Tongue (tissue), 2 donors: ENCODE results near the gene PDZD4. TPM values are rescaled to one million over a fixed set of nuclear protein-coding genes. Genes with fewer than 3 reads are reported as not detected.

Experiments used
- DNase-seq: peaks from one replicate; pipeline ENCODE4 v3.0.0-alpha.2; 2015
- total RNA-seq: library from RNA; depleted of rRNA; stranded (reverse); fragments of >200 nt; gene quantifications from one replicate; pipeline ENCODE4 v1.2.3, GENCODE V29; 2014

Gene PDZD4
- total RNA-seq, 1 donor from 2014 or later: 4.1 TPM

- DNase-seq: no peak
Measured at GRCh38 chrX:153784325-153784967, 45.9 kb downstream of the PDZD4 start.

DNA sequence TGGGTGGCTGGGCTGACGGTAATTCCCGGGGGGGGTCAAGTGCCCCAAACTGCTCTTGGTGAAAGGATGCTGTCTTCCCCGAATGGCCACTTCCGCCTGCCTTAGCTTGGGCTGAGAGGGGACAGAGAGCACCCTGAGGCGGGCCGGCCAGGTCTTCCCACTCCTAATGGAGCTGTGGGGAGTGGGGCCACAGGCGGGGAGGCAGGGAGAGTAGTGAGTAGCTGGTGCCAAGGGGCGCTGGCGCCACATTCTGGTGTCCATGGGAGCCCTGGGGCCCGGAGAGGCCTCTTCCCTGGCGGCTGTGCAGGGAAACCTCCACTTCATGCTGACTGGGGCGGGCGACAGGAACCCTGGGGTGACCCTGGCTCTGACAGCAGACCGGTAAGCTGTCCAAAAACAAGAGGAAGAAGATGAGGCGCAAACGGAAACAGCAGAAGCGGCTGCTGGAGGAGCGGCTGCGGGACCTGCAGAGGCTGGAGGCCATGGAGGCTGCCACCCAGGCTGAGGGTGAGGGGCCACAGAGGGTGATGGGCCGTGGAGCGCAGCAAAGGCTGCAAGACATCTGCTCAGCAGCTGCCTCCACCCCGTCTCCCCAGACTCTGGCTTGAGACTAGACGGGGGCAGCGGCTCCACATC is 46.8 kb downstream of the PDZD4 start:
- DNase-seq: no peak

DNA sequence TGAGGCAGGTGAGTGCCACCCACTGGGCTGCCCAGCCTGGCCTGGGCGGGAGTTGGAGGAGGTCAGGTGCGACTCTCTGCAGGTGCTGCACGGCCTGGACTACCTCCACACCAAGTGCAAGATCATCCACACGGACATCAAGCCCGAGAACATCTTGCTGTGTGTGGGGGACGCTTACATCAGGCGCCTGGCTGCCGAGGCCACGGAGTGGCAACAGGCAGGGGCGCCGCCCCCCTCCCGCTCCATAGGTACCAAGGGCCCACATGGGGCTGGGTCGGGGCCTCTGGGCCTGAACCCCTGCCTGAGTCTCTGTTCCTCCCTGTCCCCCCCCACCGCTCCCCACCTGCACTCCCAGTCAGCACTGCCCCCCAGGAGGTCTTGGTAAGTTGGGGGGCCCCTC is 47.5 kb downstream of the PDZD4 start:
- no peak for DNase-seq

DNA sequence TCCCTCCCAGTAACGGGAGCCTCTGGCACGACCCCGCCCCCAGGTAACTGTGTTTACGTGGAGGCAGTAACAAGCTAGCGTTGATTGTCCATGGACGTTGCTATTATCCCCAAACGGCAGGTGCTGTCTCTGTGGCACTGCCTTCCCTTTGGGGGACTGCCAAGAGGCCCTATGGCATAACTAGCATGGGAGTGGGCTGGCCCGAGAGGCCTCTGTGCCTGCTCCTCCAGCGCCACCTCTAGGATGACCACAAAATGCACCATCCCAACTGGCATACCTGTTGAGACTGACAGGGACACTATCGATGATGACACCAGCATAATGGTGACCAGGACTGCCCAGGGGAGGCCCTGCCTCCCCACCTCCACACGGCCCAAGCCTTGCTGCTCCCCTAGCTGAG is 48.0 kb downstream of the PDZD4 start:
- DNase-seq: peak; percentile 79

DNA sequence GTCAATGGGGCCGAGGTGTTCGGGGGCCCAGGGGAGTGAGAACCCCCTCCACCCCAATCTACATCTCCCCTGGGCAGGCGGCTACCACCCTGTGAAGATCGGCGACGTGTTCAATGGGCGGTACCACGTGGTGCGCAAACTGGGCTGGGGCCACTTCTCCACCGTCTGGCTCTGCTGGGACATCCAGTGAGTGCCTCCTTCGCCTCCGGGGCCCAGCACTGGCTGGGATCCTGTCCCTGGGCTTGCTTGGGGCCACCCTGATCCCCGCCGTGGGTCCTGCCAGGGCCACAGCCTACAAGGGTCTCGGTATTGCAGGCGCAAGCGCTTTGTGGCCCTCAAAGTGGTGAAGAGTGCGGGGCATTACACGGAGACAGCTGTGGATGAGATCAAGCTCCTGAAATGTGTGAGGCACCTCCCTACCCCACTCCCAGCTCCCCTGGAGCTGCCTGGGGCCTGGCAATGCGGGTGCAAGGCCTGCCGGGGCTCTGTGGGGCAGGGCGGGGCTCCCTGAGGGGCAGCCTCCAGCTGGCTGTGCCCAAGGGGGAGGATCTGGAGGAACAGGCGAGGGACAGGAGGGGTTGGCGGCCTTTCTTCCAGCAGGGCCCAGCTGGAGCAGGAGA is 48.8 kb downstream of the PDZD4 start:
- DNase-seq: peak; percentile 54

- peak; percentile 74 for DNase-seq
Measured at GRCh38 chrX:153780678-153781427, 49.5 kb downstream of the PDZD4 start, which contains the start of gene SRPK3. TSS of gene SRPK3 (plus strand) at chrX:153781041. CDS start at chrX:153781087, 46 bp downstream.

DNA sequence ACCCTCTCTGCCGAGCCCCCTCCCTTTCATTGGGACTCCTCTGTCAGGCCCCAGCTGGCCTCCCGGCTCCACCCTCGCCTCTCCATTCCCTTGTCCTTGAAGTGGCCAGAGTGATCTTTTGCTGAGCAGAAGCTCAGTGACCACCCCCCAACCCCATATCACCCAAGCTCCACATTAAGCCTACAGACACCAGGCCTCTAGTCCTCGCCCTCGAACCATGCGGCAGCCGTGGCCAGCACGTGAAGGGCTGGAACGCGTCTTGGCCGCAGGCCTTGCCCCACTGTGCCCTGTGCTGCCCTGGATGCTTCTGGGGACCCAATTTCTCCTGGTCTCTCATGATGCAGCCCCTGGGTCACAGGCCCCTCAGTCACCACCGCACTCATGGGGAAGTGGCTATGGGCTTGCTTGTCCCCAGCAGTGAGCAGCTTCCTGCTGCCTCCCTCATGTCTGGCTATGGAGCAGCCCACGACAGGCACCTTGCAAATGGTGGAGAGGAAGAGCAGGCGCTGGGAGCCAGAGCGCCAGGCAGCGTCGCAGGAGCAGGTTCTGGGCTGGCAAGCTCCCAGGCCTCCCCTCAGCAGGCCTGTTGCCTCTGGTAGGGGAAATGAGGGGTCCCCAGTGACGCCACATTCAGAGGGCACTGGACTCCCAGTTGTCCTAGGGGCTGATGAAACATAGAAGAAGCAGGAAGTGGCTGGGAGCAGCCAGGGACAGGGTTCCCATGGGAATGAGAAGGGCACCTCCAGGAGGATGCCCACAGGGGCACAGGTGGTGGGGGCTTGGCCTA is 50.3 kb downstream of the PDZD4 start:
- no peak for DNase-seq

DNA sequence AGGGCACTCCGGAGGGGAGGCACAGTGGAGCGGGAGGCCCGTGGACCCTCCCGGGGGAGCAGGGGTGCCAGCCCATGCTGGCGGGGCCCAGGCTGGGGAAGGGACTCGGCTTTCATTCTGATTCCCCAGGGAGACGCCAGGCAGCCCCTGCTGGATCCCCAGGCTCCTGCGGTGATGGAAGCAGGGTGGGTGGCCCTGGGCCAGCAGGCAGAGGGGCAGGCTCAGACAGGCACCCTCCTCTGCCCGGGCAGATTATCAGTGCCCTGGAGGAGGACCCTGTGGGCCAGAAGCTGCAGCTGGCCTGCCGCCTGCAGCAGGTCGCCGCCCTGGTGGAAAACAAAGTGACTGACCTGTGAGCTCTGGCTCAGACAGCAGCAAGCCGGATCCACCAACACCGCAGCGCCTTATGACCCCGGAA is 51.7 kb downstream of the PDZD4 start:
- DNase-seq: no peak

DNA sequence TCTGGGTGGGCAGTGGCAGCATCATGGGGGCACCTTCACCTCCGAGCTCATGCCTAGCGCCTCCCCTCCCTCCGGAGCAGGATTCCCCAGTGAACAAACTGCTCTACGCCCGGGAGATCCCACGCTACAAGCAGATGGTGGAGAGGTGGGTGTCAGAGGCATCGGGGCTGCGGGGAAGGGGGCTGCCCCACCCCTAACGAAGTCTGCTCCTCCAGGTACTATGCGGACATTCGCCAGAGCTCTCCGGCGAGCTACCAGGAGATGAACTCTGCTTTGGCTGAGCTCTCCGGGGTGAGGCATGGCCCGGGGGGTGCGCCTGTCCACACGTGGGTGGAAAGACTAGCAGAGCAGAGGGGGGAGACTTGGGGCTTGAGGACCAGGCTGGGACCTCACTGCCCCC is 52.2 kb downstream of the PDZD4 start:
- DNase-seq: no peak

DNA sequence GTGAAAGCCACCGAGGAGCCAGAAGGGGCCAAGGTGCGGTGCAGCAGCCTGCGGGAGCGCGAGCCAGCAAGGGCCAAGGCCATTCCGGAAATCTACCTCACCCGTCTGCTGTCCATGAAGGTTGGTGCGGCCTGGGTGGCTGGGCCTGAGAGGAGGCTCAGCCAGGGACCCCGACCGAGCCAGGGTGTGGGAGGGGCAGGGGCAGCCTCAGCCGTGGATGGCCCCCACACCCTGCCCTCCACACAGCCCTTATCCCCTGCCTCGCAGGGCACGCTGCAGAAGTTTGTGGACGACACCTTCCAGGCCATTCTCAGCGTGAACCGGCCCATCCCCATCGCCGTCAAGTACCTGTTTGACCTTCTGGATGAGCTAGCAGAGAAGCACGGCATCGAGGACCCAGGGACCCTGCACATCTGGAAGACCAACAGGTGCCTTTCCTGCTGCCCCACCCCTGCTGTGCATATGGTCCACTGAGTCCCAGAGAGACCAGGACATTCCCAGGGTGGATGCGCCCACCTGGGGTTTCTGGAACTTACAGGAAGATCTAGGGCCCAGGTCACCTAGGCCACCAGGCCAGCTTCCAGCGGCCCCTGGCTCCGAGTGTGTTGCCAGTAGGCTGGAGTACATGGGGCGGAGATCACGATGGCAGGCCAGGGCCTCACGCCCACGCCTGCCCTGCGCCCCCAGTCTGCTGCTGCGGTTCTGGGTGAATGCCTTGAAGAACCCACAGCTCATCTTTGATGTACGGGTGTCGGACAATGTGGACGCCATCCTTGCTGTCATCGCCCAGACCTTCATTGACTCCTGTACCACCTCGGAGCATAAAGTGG is 52.9 kb downstream of the PDZD4 start:
- no peak for DNase-seq

DNA sequence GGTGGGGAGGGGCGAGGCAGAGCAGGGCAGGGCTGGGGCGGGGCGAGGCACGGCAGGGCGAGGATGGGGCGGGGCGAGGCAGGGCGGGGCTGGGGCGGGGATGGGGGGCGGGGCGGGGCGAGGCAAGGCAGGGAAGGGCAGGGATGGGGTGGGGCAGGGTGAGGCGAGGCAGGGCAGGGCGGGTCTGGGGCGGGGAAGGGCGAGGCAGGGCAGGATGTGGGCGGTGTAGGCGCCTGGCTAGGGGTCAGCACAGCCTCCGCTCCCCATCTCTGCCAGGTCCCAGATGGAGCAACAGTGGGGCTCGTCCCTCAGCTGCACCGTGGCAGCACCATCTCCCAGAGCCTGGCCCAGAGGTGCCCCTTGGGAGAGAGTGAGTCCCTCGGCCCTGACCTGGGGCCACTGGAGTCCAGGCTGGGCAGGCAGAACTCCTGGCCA is 53.7 kb downstream of the PDZD4 start:
- DNase-seq: no peak

- DNase-seq: no peak
Measured at GRCh38 chrX:153776120-153776599, 54.2 kb downstream of the PDZD4 start.

- DNase-seq: no peak
Measured at GRCh38 chrX:153775293-153776119, 54.8 kb downstream of the PDZD4 start.

DNA sequence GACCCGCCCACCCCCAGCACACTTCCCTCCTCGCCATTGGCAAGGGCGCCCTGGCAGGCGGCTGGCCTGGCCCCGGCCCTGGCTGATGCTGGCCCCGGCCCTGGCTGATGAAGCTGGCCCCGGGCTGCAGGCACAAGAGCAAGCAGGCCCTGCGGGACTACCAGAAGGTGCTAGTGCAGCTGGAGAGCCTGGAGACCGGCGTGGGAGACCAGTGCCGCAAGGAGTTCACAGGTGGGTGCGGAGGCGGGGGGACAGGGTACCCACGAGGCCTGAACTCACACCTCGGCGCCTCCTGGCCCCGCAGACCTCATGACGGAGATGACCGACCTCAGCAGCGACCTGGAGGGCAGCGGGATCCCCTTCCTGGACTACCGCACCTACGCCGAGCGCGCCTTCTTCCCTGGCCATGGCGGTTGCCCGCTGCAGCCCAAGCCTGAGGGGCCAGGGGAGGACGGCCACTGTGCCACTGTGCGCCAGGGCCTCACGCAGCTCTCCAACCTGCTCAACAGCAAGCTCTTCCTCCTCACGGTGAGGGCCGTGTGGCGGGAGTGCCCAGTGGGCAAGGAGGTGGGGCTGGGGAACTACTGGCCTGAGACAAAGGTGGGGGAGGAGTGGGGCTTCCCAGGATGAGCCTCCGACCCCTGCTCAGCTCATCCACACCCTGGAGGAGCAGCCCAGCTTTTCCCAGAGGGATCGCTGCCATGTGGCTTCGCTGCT is 55.6 kb downstream of the PDZD4 start:
- DNase-seq: no peak

- DNase-seq: no peak
Measured at GRCh38 chrX:153773741-153774575, 56.4 kb downstream of the PDZD4 start.

- DNase-seq: no peak
Measured at GRCh38 chrX:153773218-153773611, 57.1 kb downstream of the PDZD4 start.

DNA sequence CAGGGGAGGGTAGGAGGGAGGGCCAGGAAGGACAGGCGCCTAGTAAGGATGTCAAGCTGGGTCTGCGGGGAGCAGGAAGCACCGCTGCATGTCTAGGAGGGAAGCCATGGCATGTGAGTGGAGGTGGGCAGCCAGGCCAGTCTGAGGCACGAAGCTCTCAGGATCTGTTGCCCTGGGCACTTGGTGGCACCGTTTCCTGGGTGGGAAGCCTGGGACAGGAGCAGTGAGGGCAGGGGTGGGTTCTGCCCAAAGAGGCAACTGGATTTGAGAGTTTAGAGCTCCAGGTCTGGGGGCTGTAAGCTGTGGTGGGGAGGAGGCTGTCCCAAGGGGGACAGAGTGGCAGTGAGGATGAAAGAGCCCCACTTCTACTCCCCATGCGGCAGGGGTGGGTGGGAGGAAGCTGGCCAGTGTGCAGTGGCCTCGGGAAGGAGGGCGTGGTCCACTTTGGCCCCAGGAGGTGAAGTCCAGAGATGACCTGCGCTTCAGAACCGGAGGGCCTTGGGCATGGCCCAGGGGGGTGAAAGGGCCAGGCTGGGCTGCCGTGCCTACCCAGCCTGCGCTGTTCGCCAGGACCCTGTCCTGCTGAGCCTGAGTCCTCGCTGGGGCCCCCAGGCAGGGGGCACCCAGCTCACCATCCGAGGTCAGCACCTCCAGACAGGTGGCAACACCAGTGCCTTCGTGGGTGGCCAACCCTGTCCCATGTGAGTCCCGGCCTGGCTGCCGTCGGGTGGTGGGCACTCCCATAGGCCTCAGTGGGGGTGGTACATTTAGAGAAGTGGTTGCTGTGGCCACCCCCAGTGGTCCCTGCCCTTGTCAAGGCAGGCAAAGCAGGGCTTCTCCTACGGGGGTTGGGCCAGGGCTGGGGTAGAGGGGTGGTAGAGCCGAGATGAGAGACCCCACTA is 57.8 kb downstream of the PDZD4 start:
- DNase-seq: no peak
